ENCODE data around the gene PITX1. TPM values are rescaled to one million over a fixed set of nuclear protein-coding genes. Genes with fewer than 3 reads are reported as not detected.

Gene PITX1
- polyA plus RNA-seq, 1 experiment = 14.3 TPM

GRCh38 chr5:135065306-135066265 is 31.6 kb upstream of the PITX1 start:
- Histone ChIP-seq H3K36me3 (ENCODE audit: control insufficient read depth, insufficient read depth, low read length) (no peaks in the 10 kb centered on the region), H3K27me3 (ENCODE audit: control insufficient read depth, insufficient read depth, low read length) (peaks cover 6% of the 10 kb centered on the region), H3K4me3 (ENCODE audit: low read depth, low read length) (no peak overlapping the region)
- no peak for DNase-seq (ENCODE audit: low read depth)
- ChIA-PET POLR2A (no interaction called here), CTCF (interaction anchor here (0.6 to 0.8 kb wide), 2 partner anchors 28 to 134 kb away, joined by 3 read pairs; no protein-coding TSS in a partner anchor)
- no peak for TF ChIP-seq CTCF (IDR thresholded peaks at IDR 0.05; ENCODE audit: insufficient read depth, low read depth, low read length)

- TF ChIP-seq CTCF (IDR thresholded peaks at IDR 0.05; ENCODE audit: insufficient read depth, low read depth, low read length) = no peak
- H3K36me3 ChIP-seq (ENCODE audit: control insufficient read depth, insufficient read depth, low read length) = no peaks in the 10 kb centered on the region
- ChIA-PET CTCF (no interaction called here), POLR2A (no interaction called here)
- H3K27me3 ChIP-seq (ENCODE audit: control insufficient read depth, insufficient read depth, low read length) = peaks cover 6% of the 10 kb centered on the region
- DNase-seq (ENCODE audit: low read depth) = no peak
- no peak overlapping the region for H3K4me3 ChIP-seq (ENCODE audit: low read depth, low read length)
Measured at GRCh38 chr5:135064235-135064570, 30.2 kb upstream of the PITX1 start.

GRCh38 chr5:135063511-135064234 is 29.6 kb upstream of the PITX1 start:
- no peak for TF ChIP-seq CTCF (IDR thresholded peaks at IDR 0.05; ENCODE audit: insufficient read depth, low read depth, low read length)

GRCh38 chr5:135063056-135063445 is 29.0 kb upstream of the PITX1 start:
- no peak overlapping the region for H3K4me3 ChIP-seq (ENCODE audit: low read depth, low read length)
- no peak for TF ChIP-seq CTCF (IDR thresholded peaks at IDR 0.05; ENCODE audit: insufficient read depth, low read depth, low read length)
- H3K36me3 ChIP-seq (ENCODE audit: control insufficient read depth, insufficient read depth, low read length) = no peaks in the 10 kb centered on the region
- ChIA-PET CTCF (no interaction called here), POLR2A (interaction anchor here (1.2 kb wide), 1 partner anchor 20 kb away, joined by 3 read pairs; no protein-coding TSS in a partner anchor)
- DNase-seq (ENCODE audit: low read depth) = no peak
- H3K27me3 ChIP-seq (ENCODE audit: control insufficient read depth, insufficient read depth, low read length) = peaks cover 6% of the 10 kb centered on the region

More at GRCh38 chr5:135063511-135064234, 29.6 kb upstream of the PITX1 start:
- ChIA-PET CTCF (no interaction called here), POLR2A (no interaction called here)
- Histone ChIP-seq H3K36me3 (ENCODE audit: control insufficient read depth, insufficient read depth, low read length) (no peaks in the 10 kb centered on the region), H3K27me3 (ENCODE audit: control insufficient read depth, insufficient read depth, low read length) (peaks cover 6% of the 10 kb centered on the region), H3K4me3 (ENCODE audit: low read depth, low read length) (no peak overlapping the region)
- no peak for DNase-seq (ENCODE audit: low read depth)

Measured in BJ (cell line).